GM23338 (cell line): ENCODE results near the gene LILRA6. TPM values are rescaled to one million over a fixed set of nuclear protein-coding genes. Genes with fewer than 3 reads are reported as not detected.

Experiments used
- ATAC-seq: fragments of 200-7000 bp; cut with Tn5 transposase; 3 replicates; pipeline ENCODE4 v1.9.1; 2020
- DNase-seq: peaks from one replicate; pipeline ENCODE4 v3.0.0-alpha.2; 2015; ENCODE audit warnings: low spot score
- H2AFZ ChIP-seq: fragments of 200-600 bp; sonication (generic); 2 replicates; pipeline ENCODE4 v1.8.0; 2016; ENCODE audit warnings: antibody characterized with exemption, mild to moderate bottlenecking, moderate library complexity
- H3F3A ChIP-seq: fragments of 200-600 bp; sonication (generic); replicated peaks from 2 replicates; pipeline ENCODE4 v1.8.0; 2017; ENCODE audit warnings: antibody characterized with exemption, mixed run types, low read depth
- H3K27ac ChIP-seq: fragments of 200-600 bp; sonication (generic); 2 replicates; pipeline ENCODE4 v1.6.1; 2016; ENCODE audit warnings: low read depth
- H3K27me3 ChIP-seq: fragments of 200-600 bp; sonication (generic); 2 replicates; pipeline ENCODE4 v1.8.0; 2016; ENCODE audit warnings: mild to moderate bottlenecking, mixed run types, moderate library complexity; ENCODE audit not compliant: insufficient read depth
- H3K36me3 ChIP-seq: fragments of 200-600 bp; sonication (generic); 2 replicates; pipeline ENCODE4 v1.8.0; 2016; ENCODE audit warnings: mild to moderate bottlenecking; ENCODE audit not compliant: insufficient read depth
- H3K4me1 ChIP-seq: fragments of 200-600 bp; sonication (generic); 2 replicates; pipeline ENCODE4 v1.8.0; 2016; ENCODE audit warnings: mild to moderate bottlenecking, moderate library complexity; ENCODE audit not compliant: insufficient read depth
- H3K4me2 ChIP-seq: fragments of 200-600 bp; sonication (generic); 2 replicates; pipeline ENCODE4 v1.7.1; 2017; ENCODE audit warnings: mixed run types
- H3K4me3 ChIP-seq: fragments of 200-600 bp; sonication (generic); 2 replicates; pipeline ENCODE4 v1.6.1; 2016; ENCODE audit warnings: mixed run types
- H3K79me2 ChIP-seq: fragments of 200-600 bp; sonication (generic); replicated peaks from 2 replicates; pipeline ENCODE4 v1.8.0; 2017; ENCODE audit warnings: mild to moderate bottlenecking; ENCODE audit not compliant: insufficient read depth
- H3K9me2 ChIP-seq: fragments of 200-600 bp; sonication (generic); 2 replicates; pipeline ENCODE4 v1.8.0; 2017; ENCODE audit not compliant: insufficient read depth
- H4K20me1 ChIP-seq: fragments of 200-600 bp; sonication (generic); replicated peaks from 2 replicates; pipeline ENCODE4 v1.8.0; 2017; ENCODE audit warnings: mild to moderate bottlenecking; ENCODE audit not compliant: insufficient read depth
- H3K27ac Mint-ChIP-seq: 2 replicates; pipeline ENCODE4 v1.8.0; 2020; ENCODE audit warnings: inconsistent platforms, mild to moderate bottlenecking, moderate library complexity, mixed read lengths
- H3K27me3 Mint-ChIP-seq: 3 replicates; pipeline ENCODE4 v1.8.0; 2022; ENCODE audit warnings: low read depth, mild to moderate bottlenecking, moderate library complexity, mixed read lengths, inconsistent platforms; ENCODE audit not compliant: insufficient read depth, poor library complexity
- H3K36me3 Mint-ChIP-seq: 3 replicates; pipeline ENCODE4 v1.8.0; 2021; ENCODE audit warnings: low read depth, mild to moderate bottlenecking, inconsistent platforms, moderate library complexity, mixed read lengths
- H3K4me1 Mint-ChIP-seq: 3 replicates; pipeline ENCODE4 v1.8.0; 2020; ENCODE audit warnings: mild to moderate bottlenecking, inconsistent platforms, mixed read lengths
- H3K4me3 Mint-ChIP-seq: 3 replicates; pipeline ENCODE4 v1.8.0; 2021; ENCODE audit warnings: moderate library complexity, mild to moderate bottlenecking, inconsistent platforms, mixed read lengths
- H3K9me3 Mint-ChIP-seq: 3 replicates; pipeline ENCODE4 v1.8.0; 2020; ENCODE audit warnings: moderate library complexity, mild to moderate bottlenecking, inconsistent platforms, mixed read lengths
- CREB1 ChIP-seq: fragments of 250-450 bp; sonication (Bioruptor Pico); IDR thresholded peaks from 2 replicates; pipeline ENCODE4 v1.5.0; 2020; ENCODE audit warnings: low read depth, mild to moderate bottlenecking, moderate library complexity
- CTCF ChIP-seq, 2 experiments: fragments of 200-600 bp in 1 of 2; sonication (generic) in 1 of 2; conservative IDR thresholded peaks; 2 replicates each; pipeline versions ENCODE4 v1.5.1 to v1.6.1; 2016 to 2017; ENCODE audit warnings: antibody characterized with exemption in 2 of 2, low read depth in 2 of 2, mild to moderate bottlenecking in 2 of 2, moderate library complexity in 1 of 2
- EZH2 ChIP-seq: fragments of 200-600 bp; sonication (generic); IDR thresholded peaks from one replicate; pipeline ENCODE4 v1.8.0; 2017; ENCODE audit warnings: antibody characterized with exemption, mild to moderate bottlenecking, low read depth; ENCODE audit not compliant: unreplicated experiment
- EZH2phosphoT487 ChIP-seq: fragments of 200-600 bp; sonication (generic); IDR thresholded peaks from one replicate; pipeline ENCODE4 v1.8.1; 2018; ENCODE audit warnings: antibody characterized with exemption; ENCODE audit not compliant: unreplicated experiment
- JUNB ChIP-seq: IDR thresholded peaks from one replicate; pipeline ENCODE4 v1.6.1; 2016; ENCODE audit warnings: antibody characterized with exemption; ENCODE audit not compliant: unreplicated experiment
- NANOG ChIP-seq: IDR thresholded peaks from 2 replicates; pipeline ENCODE4 v1.6.1; 2016; ENCODE audit warnings: antibody characterized with exemption, borderline replicate concordance
- POLR2AphosphoS5 ChIP-seq: IDR thresholded peaks from 2 replicates; pipeline ENCODE4 v1.6.1; 2016; ENCODE audit warnings: antibody characterized with exemption, low read depth
- REST ChIP-seq: IDR thresholded peaks from one replicate; pipeline ENCODE4 v1.6.1; 2018; ENCODE audit warnings: antibody characterized with exemption; ENCODE audit not compliant: unreplicated experiment
- STAT1 ChIP-seq: IDR thresholded peaks from one replicate; pipeline ENCODE4 v1.6.1; 2016; ENCODE audit warnings: antibody characterized with exemption; ENCODE audit not compliant: unreplicated experiment
- ZNF114 ChIP-seq: fragments of 250-450 bp; sonication (Bioruptor Pico); IDR thresholded peaks from 2 replicates; pipeline ENCODE4 v1.5.0; 2020; ENCODE audit warnings: mild to moderate bottlenecking, moderate library complexity
- ZNF331 ChIP-seq: fragments of 250-450 bp; sonication (Bioruptor Pico); IDR thresholded peaks from 2 replicates; pipeline ENCODE4 v1.5.0; 2020; ENCODE audit warnings: low read depth, mild to moderate bottlenecking, moderate library complexity
- ZNF462 ChIP-seq: fragments of 250-450 bp; sonication (Bioruptor Pico); IDR thresholded peaks from 2 replicates; pipeline ENCODE4 v1.5.0; 2020; ENCODE audit warnings: mild to moderate bottlenecking, moderate library complexity
- polyA plus RNA-seq: library from polyadenylated mRNA; unstranded; fragments of >200 nt; fragmentation: Nextera tagmentation; extraction: Ambion mirVana; gene quantifications from 2 replicates; pipeline ENCODE4 v1.2.1, GENCODE V29; 2016
- total RNA-seq: library from RNA; depleted of rRNA; stranded (reverse); fragments of >200 nt; shearing (Covaris generic); gene quantifications from 2 replicates; pipeline ENCODE4 v1.2.3, GENCODE V29; 2014
- TF ChIP-seq, protein P1 (sequence below): IDR thresholded peaks from 2 replicates; pipeline ENCODE4 v1.6.1; 2016; ENCODE audit warnings: antibody characterized with exemption

LILRA6 gene
- total and polyA plus RNA-seq, 2 experiments from 2014 or later: not detected

DNA sequence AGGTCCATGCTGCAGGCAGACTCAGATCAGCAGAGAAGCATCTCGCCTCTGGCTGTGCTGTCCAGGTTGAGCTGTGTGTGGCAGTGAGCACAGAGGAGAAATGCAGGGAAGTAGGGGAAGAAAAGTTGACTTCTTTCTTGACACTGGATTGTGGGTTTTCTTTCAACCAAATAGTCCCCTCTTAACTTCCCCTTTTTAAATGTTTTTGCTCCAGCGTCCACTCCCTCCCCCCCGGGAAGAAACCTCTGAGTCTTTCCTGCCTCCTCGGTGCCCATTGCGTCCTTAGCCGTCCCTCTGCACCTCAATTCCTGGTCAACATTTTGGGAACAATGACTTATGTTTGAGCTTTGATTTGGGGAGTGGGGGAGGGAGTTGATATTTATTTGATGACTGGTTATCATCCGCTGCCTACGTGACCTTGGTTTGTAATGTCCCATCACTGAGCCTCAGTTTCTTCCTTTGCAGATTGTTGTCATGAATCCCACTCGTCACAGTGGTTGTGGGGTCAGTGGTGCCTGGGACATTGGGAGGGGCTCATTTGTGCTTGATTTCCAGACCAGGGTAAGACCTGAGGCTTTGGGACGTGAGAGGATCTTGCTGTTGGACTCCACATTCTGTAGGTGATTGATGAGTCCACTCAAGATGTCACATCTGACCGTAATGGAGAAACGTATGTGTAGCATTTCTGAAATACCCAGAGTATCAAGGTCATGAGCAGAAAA is 38.6 kb upstream of the LILRA6 start, which contains the start of gene LILRB2:
Gene LILRB2, minus strand, starts transcription at position 104 of the 722 bp plus-strand sequence. CDS start 614 bp downstream, outside the sequence.
- no peak for TF ChIP-seq NANOG
- no peak for TF ChIP-seq ZNF462 (CRISPR knock-in tag)
- TF ChIP-seq JUNB: no peak
- TF ChIP-seq CTCF (conservative IDR thresholded peaks at IDR 0.05; ENCODE audit: low read depth in 2 of 2): no peak
- TF ChIP-seq ZNF114: no peak
- no peak for TF ChIP-seq REST
- no peak for TF ChIP-seq ZNF331 (CRISPR knock-in tag)
- TF ChIP-seq CREB1 (CRISPR knock-in tag): no peak
- no peak for TF ChIP-seq EZH2
- TF ChIP-seq POLR2AphosphoS5: no peak
- no peak for TF ChIP-seq EZH2phosphoT487
- TF ChIP-seq STAT1: no peak
- TF ChIP-seq, protein P1, sequence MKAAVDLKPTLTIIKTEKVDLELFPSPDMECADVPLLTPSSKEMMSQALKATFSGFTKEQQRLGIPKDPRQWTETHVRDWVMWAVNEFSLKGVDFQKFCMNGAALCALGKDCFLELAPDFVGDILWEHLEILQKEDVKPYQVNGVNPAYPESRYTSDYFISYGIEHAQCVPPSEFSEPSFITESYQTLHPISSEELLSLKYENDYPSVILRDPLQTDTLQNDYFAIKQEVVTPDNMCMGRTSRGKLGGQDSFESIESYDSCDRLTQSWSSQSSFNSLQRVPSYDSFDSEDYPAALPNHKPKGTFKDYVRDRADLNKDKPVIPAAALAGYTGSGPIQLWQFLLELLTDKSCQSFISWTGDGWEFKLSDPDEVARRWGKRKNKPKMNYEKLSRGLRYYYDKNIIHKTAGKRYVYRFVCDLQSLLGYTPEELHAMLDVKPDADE: no peak
- DNase-seq (no peak), ATAC-seq (no peak)
- H3K9me3 Mint-ChIP-seq: no peaks in the 10 kb centered on the region; the same call in 2 of the 3 replicates
- no peaks in the 10 kb centered on the region for H3F3A ChIP-seq
- H3K79me2 ChIP-seq: no peaks in the 10 kb centered on the region
- H3K36me3 ChIP-seq: no peaks in the 10 kb centered on the region
- no peak within 1 kb of the TSS for H3K27ac ChIP-seq
- no peaks in the 10 kb centered on the region for H4K20me1 ChIP-seq
- no peaks in the 10 kb centered on the region for H3K4me1 Mint-ChIP-seq
- H3K27me3 Mint-ChIP-seq: peaks cover 13% of the 10 kb centered on the region
- H3K27me3 ChIP-seq: no peaks in the 10 kb centered on the region
- no peak within 1 kb of the TSS for H2AFZ ChIP-seq
- H3K4me1 ChIP-seq: no peaks in the 10 kb centered on the region
- H3K4me2 ChIP-seq: no peak within 1 kb of the TSS
- no peak within 1 kb of the TSS for H3K27ac Mint-ChIP-seq
- H3K4me3 Mint-ChIP-seq: no peak within 1 kb of the TSS
- no peaks in the 10 kb centered on the region for H3K9me2 ChIP-seq
- no peak within 1 kb of the TSS for H3K4me3 ChIP-seq
- no peaks in the 10 kb centered on the region for H3K36me3 Mint-ChIP-seq
